Measurements from ENCODE around the gene DCAF5.

Gene DCAF5

GRCh38 chr14:69107407-69108003 lies 45.4 kb downstream of the DCAF5 start:
- DNase-seq (ENCODE audit: insufficient read length, low spot score) (peak; percentile 13), FAIRE-seq (peak; percentile 85)
- TF ChIP-seq POLR2AphosphoS5 (IDR thresholded peaks at IDR 0.05; ENCODE audit: low read depth, low read length), result no peak
- TF ChIP-seq PAX5 (IDR thresholded peaks at IDR 0.05; ENCODE audit: insufficient read depth, low read length, severe bottlenecking), result no peak
- TF ChIP-seq POU2F2 (IDR thresholded peaks at IDR 0.05; ENCODE audit: low read depth, low read length), result no peak
- TF ChIP-seq POLR2A (IDR thresholded peaks at IDR 0.05; ENCODE audit: low read depth, low read length), result no peak
- TF ChIP-seq SPI1 (IDR thresholded peaks at IDR 0.05; ENCODE audit: low read depth, low read length), result no peak
- TF ChIP-seq TAF1 (IDR thresholded peaks at IDR 0.05; ENCODE audit: low read depth, low read length), result no peak

- TF ChIP-seq PAX5 (IDR thresholded peaks at IDR 0.05; ENCODE audit: insufficient read depth, low read length, severe bottlenecking) (no peak), POLR2A (IDR thresholded peaks at IDR 0.05; ENCODE audit: low read depth, low read length) (no peak), POLR2AphosphoS5 (IDR thresholded peaks at IDR 0.05; ENCODE audit: low read depth, low read length) (no peak), SPI1 (IDR thresholded peaks at IDR 0.05; ENCODE audit: low read depth, low read length) (no peak), POU2F2 (IDR thresholded peaks at IDR 0.05; ENCODE audit: low read depth, low read length) (no peak), TAF1 (IDR thresholded peaks at IDR 0.05; ENCODE audit: low read depth, low read length) (no peak)
- no peak for FAIRE-seq
- no peak for DNase-seq (ENCODE audit: insufficient read length, low spot score)
Measured at GRCh38 chr14:69106451-69106850, 46.5 kb downstream of the DCAF5 start.

GRCh38 chr14:69105326-69105725 lies 47.6 kb downstream of the DCAF5 start:
- DNase-seq (ENCODE audit: insufficient read length, low spot score), result no peak
- no peak for TF ChIP-seq PAX5 (IDR thresholded peaks at IDR 0.05; ENCODE audit: insufficient read depth, low read length, severe bottlenecking)
- TF ChIP-seq POU2F2 (IDR thresholded peaks at IDR 0.05; ENCODE audit: low read depth, low read length), result no peak
- no peak for TF ChIP-seq POLR2AphosphoS5 (IDR thresholded peaks at IDR 0.05; ENCODE audit: low read depth, low read length)
- no peak for TF ChIP-seq SPI1 (IDR thresholded peaks at IDR 0.05; ENCODE audit: low read depth, low read length)
- no peak for TF ChIP-seq POLR2A (IDR thresholded peaks at IDR 0.05; ENCODE audit: low read depth, low read length)
- no peak for TF ChIP-seq TAF1 (IDR thresholded peaks at IDR 0.05; ENCODE audit: low read depth, low read length)
- no peak for FAIRE-seq

GRCh38 chr14:69101331-69101826 lies 51.5 kb downstream of the DCAF5 start:
- DNase-seq (ENCODE audit: insufficient read length, low spot score) (no peak), FAIRE-seq (no peak)
- TF ChIP-seq PAX5 (IDR thresholded peaks at IDR 0.05; ENCODE audit: insufficient read depth, low read length, severe bottlenecking) (no peak), POU2F2 (IDR thresholded peaks at IDR 0.05; ENCODE audit: low read depth, low read length) (no peak), TAF1 (IDR thresholded peaks at IDR 0.05; ENCODE audit: low read depth, low read length) (no peak), POLR2AphosphoS5 (IDR thresholded peaks at IDR 0.05; ENCODE audit: low read depth, low read length) (no peak), SPI1 (IDR thresholded peaks at IDR 0.05; ENCODE audit: low read depth, low read length) (no peak), POLR2A (IDR thresholded peaks at IDR 0.05; ENCODE audit: low read depth, low read length) (no peak)

DNA sequence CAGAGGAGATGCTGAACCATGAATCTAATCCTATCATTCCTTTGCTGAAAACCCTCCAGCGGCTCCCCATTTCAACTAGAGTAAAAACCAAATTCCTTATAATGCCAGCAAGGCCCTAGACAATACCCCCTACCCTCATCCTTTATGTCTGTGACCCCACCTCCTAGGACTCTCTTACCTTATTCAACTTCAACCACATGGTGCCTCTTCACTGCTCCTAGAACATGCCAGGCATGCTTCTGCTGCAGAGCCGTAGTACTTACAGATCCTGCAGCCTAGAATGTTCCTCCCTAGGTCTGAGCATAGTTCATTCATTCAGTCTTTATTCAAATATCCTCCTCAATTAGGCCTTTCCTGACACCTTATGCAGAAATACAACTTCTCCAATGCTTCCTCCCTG lies 54.9 kb downstream of the DCAF5 start:
- FAIRE-seq, result no peak
- no peak for TF ChIP-seq TAF1 (IDR thresholded peaks at IDR 0.05; ENCODE audit: low read depth, low read length)
- no peak for TF ChIP-seq POLR2AphosphoS5 (IDR thresholded peaks at IDR 0.05; ENCODE audit: low read depth, low read length)
- TF ChIP-seq PAX5 (IDR thresholded peaks at IDR 0.05; ENCODE audit: insufficient read depth, low read length, severe bottlenecking), result no peak
- TF ChIP-seq POU2F2 (IDR thresholded peaks at IDR 0.05; ENCODE audit: low read depth, low read length), result no peak
- no peak for TF ChIP-seq POLR2A (IDR thresholded peaks at IDR 0.05; ENCODE audit: low read depth, low read length)
- no peak for TF ChIP-seq SPI1 (IDR thresholded peaks at IDR 0.05; ENCODE audit: low read depth, low read length)

DNA sequence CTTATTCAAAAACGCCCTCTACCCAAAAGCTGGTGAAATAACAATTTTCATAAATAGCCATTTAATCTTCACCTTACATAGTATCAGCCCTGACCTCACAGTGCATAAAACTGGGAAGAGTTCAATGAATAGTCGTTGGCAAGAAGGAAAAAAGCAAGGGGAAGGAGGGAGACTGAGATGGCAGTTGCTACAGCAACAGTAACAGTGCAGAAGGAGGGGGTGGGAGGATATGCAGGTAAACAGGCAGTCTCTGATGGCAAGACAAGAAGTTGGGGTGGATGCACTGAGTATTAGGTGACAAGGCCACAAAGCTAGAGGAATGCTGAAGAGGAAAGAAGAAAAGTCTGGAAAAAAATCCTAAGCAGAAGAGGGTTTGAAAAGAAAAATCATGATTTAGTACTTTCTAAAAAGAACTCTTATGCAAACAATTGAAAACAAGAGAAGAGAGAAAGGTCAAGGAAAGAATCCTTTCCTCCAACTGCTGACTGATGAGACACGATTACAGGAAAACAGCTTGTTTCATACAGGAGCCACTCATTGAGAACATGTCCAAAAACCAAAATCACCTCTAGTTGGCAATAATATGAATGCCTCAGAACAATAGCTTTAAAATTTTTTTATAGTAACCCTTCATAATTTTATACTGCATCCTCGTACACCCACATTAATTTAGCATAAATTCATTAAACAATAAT lies 56.0 kb downstream of the DCAF5 start:
- DNase-seq (ENCODE audit: insufficient read length, low spot score), result no peak
- no peak for FAIRE-seq
- TF ChIP-seq PAX5 (IDR thresholded peaks at IDR 0.05; ENCODE audit: insufficient read depth, low read length, severe bottlenecking), result no peak
- TF ChIP-seq TAF1 (IDR thresholded peaks at IDR 0.05; ENCODE audit: low read depth, low read length), result no peak
- no peak for TF ChIP-seq POU2F2 (IDR thresholded peaks at IDR 0.05; ENCODE audit: low read depth, low read length)
- no peak for TF ChIP-seq POLR2AphosphoS5 (IDR thresholded peaks at IDR 0.05; ENCODE audit: low read depth, low read length)
- TF ChIP-seq SPI1 (IDR thresholded peaks at IDR 0.05; ENCODE audit: low read depth, low read length), result no peak
- no peak for TF ChIP-seq POLR2A (IDR thresholded peaks at IDR 0.05; ENCODE audit: low read depth, low read length)

More for the DNA sequence above, 54.9 kb downstream of the DCAF5 start:
- no peak for DNase-seq (ENCODE audit: insufficient read length, low spot score)

GRCh38 chr14:69096246-69096645 lies 56.7 kb downstream of the DCAF5 start:
- TF ChIP-seq SPI1 (IDR thresholded peaks at IDR 0.05; ENCODE audit: low read depth, low read length), result no peak
- TF ChIP-seq POLR2AphosphoS5 (IDR thresholded peaks at IDR 0.05; ENCODE audit: low read depth, low read length), result no peak
- TF ChIP-seq PAX5 (IDR thresholded peaks at IDR 0.05; ENCODE audit: insufficient read depth, low read length, severe bottlenecking), result no peak
- no peak for TF ChIP-seq TAF1 (IDR thresholded peaks at IDR 0.05; ENCODE audit: low read depth, low read length)
- no peak for TF ChIP-seq POU2F2 (IDR thresholded peaks at IDR 0.05; ENCODE audit: low read depth, low read length)
- no peak for TF ChIP-seq POLR2A (IDR thresholded peaks at IDR 0.05; ENCODE audit: low read depth, low read length)
- FAIRE-seq, result no peak
- DNase-seq (ENCODE audit: insufficient read length, low spot score), result no peak

GRCh38 chr14:69094481-69094880 lies 58.4 kb downstream of the DCAF5 start:
- TF ChIP-seq PAX5 (IDR thresholded peaks at IDR 0.05; ENCODE audit: insufficient read depth, low read length, severe bottlenecking) (no peak), POLR2AphosphoS5 (IDR thresholded peaks at IDR 0.05; ENCODE audit: low read depth, low read length) (no peak), TAF1 (IDR thresholded peaks at IDR 0.05; ENCODE audit: low read depth, low read length) (no peak), POLR2A (IDR thresholded peaks at IDR 0.05; ENCODE audit: low read depth, low read length) (no peak), POU2F2 (IDR thresholded peaks at IDR 0.05; ENCODE audit: low read depth, low read length) (no peak), SPI1 (IDR thresholded peaks at IDR 0.05; ENCODE audit: low read depth, low read length) (no peak)
- DNase-seq (ENCODE audit: insufficient read length, low spot score) (no peak), FAIRE-seq (no peak)

Measured in GM12891 (cell line).